Measurements from ENCODE around the gene BRPF1.
A peak's percentile ranks its signal among the peaks of the same experiment; 100 is the strongest.

The BRPF1 gene

DNA sequence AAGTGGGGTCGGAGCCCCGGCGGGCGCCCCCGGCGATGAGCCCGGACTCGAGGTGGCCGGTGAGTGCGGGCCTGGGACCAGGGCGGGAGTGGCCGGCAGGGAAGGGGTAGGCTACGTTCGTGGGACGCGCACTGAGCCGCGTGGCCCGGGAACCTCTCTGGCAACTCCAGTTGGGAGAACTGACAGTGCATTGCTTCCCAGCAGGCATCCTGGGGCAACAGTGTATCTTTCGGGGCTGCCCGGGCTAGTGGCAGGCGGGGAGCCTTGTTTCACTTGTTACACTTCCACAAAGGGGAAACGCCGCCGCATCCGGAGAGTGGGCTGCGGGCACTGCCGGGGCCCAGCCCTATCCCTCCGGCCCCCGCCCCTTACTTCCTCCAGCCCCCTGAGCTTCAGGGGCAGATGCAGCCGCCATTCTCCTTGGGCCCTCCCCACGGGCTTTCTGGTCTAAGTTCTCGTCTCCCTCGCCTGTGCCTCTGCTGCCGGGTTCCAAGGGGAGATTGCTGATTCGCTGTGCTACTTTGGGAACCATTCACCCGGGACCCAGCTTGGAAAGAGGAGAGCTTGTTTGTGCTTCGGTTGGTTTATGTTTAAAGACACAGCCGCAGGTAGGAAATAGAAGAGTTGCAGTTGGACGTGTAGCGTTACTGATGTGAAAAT, 675 bp downstream of the BRPF1 start:
- no peak for DNase-seq (ENCODE audit: low read depth)

DNA sequence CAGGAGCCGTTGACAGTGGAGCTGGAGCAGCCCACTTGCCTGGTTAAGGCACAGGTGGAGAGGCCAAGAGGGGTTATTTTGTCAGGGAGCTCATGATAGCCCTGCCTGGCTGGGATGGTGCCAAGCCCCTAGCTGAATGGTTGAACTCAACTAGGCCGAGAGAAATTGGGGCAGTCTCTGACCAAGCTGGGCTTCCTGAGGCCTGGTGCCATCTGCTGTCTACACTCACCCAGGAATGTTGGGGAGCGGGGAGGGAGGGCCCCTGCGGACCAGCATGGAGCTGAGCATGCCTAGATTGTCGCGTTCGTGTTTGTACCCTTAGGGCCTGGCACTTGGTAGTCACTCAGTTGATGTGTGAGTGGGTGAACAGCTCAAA, 1.2 kb downstream of the BRPF1 start:
- no peak for DNase-seq (ENCODE audit: low read depth)

DNA sequence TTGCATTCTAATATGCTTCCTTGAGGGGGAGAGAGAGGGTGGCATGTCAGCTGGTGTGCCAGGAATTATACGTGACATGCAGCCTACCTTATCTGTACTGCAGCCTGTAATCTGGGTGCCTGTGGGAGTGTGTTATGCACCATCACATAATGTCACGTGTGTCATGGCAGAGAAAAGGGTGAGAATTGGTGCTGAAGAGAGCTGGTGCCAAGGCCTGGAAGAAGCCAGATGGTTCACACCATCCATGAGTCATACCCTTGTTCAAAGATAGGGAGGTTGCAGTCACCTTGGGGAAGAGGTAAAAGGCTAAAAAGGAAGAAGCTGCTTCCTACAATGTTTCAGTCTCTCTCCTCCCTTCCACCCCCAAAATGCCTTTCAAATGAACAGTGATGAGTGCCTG, 5.3 kb downstream of the BRPF1 start:
- no peak for DNase-seq (ENCODE audit: low read depth)

DNA sequence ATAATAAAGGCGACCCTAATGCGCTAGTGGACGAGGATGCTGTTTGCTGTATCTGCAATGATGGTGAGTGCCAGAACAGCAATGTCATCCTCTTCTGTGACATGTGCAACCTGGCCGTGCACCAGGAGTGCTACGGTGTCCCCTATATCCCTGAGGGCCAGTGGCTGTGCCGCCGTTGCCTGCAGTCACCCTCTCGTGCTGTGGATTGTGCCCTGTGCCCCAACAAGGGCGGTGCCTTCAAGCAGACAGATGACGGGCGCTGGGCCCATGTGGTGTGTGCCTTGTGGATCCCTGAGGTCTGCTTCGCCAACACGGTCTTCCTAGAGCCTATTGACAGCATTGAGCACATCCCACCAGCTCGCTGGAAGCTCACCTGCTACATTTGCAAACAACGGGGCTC, 7.6 kb downstream of the BRPF1 start:
- DNase-seq (ENCODE audit: low read depth) = no peak

DNA sequence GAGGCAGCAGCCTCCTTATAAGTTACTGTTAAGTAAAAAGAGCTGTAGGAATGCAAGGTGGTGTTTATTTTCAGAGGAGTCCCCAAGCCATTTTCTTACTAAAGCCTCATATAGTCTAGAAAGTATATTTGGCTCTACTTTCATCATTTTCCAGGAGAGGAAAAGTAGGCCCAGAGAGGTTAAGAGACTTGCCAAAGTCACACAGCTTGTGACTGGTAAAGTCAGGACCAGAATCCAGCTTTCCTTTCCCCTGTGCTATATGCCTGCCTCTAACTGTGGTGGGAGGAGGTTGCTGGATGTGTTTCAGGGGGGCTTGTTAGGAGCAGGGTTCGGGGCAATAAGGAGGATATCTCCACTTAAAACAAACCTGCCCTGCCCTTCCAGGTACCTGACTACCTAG, 11.0 kb downstream of the BRPF1 start:
- DNase-seq (ENCODE audit: low read depth) = no peak

DNA sequence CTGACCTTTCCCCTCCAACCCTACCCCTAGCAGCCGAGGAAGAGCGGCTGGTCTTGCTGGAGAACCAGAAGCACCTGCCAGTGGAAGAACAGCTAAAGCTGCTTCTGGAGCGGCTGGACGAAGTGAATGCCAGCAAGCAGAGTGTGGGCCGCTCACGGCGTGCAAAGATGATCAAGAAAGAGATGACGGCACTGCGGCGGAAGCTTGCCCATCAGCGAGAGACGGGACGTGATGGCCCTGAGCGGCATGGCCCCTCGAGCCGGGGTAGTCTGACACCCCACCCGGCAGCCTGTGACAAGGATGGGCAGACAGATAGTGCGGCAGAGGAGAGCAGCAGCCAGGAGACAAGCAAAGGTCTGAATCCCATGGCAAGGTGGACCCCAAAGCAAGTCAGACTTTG, 12.0 kb downstream of the BRPF1 start:
- DNase-seq (ENCODE audit: low read depth) = no peak

DNA sequence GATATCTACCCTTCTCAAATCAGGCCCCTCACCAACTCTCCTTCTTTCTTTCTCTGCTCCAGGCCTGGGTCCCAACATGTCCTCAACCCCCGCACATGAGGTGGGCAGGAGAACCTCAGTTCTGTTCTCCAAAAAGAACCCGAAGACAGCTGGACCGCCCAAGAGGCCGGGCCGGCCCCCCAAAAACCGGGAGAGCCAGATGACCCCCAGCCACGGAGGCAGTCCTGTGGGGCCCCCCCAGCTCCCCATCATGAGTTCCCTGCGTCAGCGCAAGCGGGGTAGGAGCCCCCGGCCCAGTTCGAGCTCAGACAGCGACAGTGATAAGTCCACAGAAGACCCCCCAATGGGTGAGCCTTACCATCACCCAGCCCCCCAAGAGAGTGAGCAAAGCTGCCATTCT, 12.6 kb downstream of the BRPF1 start:
- no peak for DNase-seq (ENCODE audit: low read depth)

DNA sequence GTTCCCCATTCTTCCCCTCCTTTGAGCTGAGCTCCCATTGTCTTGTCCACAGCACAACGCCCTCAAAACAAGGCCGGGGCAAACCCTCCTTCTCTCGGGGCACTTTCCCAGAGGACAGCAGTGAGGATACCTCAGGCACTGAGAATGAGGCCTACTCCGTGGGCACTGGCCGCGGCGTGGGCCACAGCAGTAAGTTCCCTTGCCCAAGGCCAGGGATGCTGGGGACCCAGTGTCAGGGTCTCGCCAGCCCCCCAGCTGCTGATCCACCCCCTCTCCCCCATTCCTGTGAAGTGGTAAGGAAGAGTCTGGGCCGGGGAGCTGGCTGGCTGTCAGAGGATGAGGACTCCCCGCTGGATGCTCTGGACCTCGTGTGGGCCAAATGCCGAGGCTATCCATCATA, 14.0 kb downstream of the BRPF1 start:
- DNase-seq (ENCODE audit: low read depth) = no peak

DNA sequence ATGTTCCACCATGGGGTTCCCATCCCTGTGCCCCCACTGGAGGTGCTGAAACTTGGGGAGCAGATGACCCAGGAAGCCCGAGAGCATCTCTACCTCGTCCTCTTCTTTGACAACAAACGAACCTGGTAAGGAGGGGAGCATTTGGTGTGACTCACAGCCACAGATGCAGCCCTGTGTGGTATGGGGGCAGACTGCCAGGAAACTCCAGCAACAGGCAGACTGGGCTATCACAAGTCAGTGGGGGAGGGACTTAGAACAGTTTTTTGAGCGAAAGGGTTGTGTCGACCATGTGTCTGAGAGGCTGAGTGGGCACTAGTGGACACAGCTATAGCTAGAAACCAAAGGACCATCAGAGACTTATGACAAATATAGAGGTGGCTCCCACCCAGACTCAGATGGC, 14.8 kb downstream of the BRPF1 start:
- DNase-seq (ENCODE audit: low read depth) = no peak

DNA sequence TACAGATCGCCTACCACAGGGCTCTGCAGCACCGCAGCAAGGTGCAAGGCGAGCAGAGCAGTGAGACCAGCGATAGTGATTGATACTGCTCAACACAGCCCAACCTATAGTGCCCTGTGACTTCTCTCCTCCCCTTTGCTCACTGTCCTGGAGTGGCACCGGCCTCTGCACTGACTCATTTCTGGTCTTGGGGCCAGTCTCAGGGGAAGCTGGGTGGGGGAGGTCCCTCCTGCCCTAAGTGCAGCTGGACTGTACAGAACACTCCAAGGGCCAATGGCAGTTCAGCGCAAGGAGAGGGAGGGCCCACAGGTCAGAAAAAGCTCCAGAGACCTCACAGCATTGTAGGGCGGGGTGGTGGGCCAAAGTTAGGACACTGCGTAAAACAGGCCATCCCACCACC, 15.7 kb downstream of the BRPF1 start:
- DNase-seq (ENCODE audit: low read depth) = no peak

DNA sequence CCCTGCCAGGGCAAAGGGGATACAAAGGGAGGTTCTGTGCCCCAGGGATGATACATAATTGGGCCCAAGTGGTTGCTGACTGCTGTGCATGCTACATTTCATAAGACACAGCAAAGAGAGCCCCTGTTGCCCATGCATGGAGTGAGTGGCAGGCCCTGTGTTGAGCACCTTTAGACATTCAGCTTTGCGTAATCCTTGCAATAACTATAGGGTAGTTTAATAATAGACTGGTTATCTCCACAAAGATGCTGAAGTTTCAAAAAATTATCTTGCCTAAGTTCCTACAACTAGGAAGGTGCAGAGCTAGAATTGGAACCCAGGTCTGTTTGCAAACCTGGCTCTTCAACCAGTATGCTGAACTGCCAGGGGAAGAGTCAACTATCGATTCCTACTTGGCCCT, 16.5 kb downstream of the BRPF1 start:
- DNase-seq (ENCODE audit: low read depth) = no peak

DNA sequence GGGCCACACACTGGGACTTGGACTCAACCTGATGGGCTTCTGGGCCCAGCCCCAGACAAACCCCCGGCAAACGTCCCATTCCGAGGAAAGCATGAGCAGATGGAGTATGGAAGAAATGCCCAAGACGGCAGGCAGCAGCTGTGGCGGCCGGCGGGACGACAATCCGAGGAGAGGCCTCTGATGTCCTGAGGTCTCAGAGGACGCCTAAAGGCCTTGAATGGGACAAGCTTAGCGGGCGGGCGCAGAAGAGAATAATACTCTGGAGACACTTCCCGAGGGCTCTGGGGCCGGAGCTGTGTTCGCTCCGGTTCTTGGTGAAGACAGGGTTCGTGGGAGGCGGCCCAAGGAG, 17.7 kb downstream of the BRPF1 start:
- no peak for DNase-seq (ENCODE audit: low read depth)

DNA sequence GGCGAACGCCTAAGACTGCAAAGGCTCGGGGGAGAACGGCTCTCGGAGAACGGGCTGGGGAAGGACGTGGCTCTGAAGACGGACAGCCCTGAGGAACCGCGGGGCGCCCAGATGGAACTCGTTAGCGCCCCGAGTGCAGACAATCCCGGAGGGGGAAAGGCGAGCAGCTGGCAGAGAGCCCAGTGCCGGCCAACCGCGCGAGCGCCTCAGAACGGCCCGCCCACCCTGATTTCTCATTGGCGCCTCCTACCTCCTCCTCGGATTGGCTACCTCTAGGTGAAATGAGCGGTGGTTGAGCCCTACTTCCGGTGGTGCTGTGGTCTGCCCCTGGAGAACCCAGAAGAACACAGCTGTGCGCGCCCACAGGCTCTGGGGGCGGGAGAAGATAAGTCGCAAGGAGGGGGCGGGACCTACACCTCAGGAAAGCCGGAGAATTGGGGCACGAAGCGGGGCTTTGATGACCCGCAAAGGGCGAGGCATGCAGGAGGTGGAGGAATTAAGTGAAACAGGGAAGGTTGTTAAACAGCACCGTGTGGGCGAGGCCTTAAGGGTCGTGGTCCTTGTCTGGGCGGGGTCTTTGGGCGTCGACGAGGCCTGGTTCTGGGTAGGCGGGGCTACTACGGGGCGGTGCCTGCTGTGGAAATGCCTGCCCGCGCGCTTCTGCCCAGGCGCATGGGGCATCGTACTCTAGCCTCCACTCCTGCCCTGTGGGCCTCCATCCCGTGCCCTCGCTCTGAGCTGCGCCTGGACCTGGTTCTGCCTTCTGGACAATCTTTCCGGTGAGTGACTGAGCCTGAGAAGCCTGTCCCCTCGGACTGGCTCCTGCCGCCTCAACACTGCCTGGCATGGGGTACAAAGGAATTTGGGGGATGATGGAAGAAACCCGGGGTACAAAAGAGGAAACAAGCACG, 18.4 kb downstream of the BRPF1 start, which contains the start of gene OGG1:
Gene OGG1, plus strand, starts transcription at position 308 of the 911 bp plus-strand sequence. Its CDS starts 335 bp downstream, at position 643.
- peak; percentile 97 for DNase-seq (ENCODE audit: low read depth)

DNA sequence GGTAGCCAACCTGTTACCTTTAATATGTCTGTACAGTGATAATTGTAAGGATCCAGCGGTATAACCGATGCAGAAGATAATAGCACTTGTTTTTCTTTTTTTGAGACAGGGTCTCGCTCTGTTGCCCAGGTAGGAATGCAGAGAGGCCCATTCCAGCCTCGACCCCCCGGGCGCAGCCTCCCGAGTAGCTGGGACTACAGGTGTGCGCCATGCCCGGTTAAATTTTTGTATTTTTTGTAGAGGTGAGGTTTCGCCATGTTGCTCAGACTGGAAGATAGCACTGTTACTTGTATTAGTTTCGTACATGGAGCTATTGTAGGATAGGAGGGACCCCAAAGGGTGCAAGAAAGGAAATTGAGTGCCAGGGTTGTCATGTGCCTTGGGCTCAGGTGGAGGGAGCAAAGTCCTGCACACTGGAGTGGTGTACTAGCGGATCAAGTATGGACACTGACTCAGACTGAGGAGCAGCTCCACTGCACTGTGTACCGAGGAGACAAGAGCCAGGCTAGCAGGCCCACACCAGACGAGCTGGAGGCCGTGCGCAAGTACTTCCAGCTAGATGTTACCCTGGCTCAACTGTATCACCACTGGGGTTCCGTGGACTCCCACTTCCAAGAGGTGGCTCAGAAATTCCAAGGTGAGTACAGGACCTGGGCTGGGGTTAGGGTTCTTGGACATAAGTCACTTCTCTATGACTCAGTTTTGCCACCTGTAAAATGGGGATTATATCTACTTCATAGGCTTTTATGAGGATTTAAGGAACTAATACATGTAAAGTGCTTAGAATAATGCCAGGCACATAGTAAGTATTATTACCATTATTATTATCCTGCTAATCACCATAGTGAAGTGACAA, 19.2 kb downstream of the BRPF1 start:
- no peak for DNase-seq (ENCODE audit: low read depth)

DNA sequence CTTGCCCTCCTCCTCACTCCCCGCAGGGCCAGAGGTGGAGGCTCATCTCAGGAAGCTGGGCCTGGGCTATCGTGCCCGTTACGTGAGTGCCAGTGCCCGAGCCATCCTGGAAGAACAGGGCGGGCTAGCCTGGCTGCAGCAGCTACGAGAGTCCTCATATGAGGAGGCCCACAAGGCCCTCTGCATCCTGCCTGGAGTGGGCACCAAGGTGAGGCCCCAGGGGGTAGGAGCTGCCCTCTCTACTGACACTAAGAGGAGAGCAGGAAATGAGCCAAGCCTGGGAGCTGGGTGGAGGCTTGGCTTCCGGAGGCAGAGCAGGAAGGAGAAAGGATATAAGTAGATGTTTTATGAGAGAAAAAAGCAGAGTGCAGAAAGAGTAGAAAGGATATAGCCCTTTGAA, 23.1 kb downstream of the BRPF1 start:
- no peak for DNase-seq (ENCODE audit: low read depth)

DNA sequence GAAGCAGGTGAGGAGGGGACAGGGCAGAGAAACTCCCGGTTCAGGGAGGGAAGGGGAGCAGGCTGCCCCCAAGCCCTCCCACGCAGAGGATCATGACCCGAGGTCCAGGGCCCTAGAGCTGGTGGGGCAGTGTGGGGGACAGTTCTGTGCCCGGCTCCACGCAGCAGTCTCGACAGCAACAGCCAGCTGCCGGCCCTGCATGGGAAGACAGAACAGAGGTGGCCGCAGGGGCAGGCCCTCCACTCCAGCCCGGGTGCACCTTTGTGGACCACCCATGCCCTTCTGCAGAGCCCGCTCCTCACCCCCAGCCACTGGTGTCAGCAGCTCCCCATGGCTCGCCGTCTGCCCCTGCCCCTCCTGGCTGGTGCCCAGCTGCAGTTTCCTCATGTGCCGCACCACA, 25.9 kb downstream of the BRPF1 start:
- no peak for DNase-seq (ENCODE audit: low read depth)

DNA sequence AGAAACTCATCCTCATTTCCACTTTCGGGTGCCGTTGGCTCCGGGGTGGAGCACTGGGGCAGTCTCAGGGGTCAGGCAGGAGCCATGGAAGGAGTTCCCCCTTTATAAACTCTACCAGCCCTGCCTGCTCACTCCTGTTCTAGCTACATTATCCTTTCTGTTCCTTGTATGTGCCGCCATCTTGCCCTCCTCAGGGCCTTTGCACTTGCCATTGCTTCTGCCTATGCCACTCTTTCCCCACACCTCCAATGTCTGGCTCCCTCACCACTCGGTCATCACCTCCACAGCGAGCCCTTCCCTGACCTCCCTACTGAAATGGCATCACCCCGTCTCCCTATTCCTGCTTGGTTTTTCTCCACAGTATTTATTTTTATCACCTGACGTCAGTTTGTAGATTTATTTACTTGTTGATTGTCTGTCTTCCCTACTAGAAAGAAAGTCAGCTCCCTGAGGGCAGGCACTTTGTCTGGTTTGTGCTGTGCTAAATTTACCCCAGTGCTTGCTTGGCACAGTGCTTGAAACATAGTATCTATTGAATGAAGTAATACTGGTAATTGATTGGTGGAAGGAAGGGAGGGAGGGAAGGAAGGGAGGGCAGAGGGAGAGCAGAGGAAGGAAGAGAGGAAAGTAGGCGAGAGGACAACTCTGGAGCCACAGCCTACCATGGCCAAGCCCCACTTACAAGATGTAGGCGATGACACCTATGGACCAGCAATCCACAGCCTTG, 29.4 kb downstream of the BRPF1 start:
- no peak for DNase-seq (ENCODE audit: low read depth)

DNA sequence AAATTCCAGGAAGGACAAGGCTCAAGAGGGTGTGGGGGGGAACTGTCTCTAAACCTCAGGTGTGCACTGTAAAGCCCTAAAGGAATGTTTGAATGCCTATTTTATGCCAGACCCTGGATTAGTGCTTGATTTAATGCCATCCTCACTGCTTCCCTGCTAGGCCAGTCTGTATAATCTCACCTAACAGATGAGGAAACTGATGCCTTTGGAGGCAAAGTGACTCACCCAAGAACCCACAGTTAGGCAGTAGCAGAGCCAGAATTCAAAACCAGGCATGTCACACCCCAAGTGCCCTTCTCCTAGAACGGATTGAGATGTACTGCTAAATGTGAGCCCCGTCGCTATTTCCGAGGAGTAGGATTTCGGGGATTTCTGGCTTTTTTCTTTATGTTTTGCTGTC, 30.4 kb downstream of the BRPF1 start:
- no peak for DNase-seq (ENCODE audit: low read depth)

DNA sequence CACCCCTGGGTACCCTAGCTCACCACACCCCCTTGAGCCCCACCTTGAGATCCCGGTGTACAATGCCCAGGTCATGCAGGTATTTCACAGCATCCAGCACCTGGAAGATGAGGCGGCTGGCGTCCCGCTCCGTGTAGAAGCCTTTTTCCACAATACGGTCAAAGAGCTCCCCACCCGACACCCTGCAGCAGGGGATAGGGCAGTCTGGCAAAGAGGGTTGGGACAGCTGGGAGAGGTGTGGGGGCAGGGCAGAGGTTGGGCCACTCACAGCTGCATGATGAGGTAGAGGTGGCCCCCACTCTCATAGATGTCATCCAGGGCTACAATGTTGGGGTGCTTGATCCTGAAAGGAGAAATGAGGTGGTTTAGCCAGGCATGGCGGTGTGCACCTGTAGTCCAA, 31.3 kb downstream of the BRPF1 start:
- DNase-seq (ENCODE audit: low read depth) = no peak

DNA sequence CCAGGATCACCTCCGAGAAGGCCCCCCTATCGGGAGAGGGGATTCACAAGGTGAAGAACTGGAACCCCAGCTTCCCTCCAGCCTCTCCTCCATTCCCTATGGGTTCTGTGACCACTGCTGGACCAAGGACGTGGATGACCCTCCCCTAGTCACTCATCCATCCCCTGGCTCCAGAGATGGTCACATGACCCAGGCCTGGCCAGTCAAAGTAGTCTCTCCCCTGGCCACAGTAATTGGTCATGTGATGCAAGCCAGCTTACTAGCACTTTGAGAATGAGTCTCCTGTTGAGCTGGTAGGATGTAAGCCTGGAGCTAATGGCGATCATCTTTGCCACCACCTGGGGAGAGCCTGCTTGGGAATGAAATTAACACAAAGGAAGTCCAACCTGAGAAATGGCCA, 34.3 kb downstream of the BRPF1 start:
- DNase-seq (ENCODE audit: low read depth) = no peak

DNA sequence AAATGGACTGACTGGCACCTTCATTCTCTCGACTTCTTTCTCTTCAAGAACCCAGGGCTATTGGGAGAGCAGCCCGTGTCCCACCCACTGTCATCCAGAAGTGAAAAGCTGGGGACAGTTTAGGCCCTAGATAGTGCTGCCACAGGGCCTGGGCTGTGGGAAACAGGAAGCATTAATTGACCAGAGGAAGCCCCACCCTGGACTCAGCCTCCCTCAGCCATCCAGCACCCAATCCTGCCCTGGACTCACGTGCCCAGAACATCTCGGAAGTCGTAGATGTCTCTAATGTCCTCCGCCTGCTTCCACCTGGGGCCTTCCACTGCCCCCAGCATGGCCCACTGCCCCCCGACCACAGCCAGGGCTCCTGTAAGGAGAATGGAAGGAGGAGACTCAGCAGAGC, 35.9 kb downstream of the BRPF1 start:
- DNase-seq (ENCODE audit: low read depth) = no peak

DNA sequence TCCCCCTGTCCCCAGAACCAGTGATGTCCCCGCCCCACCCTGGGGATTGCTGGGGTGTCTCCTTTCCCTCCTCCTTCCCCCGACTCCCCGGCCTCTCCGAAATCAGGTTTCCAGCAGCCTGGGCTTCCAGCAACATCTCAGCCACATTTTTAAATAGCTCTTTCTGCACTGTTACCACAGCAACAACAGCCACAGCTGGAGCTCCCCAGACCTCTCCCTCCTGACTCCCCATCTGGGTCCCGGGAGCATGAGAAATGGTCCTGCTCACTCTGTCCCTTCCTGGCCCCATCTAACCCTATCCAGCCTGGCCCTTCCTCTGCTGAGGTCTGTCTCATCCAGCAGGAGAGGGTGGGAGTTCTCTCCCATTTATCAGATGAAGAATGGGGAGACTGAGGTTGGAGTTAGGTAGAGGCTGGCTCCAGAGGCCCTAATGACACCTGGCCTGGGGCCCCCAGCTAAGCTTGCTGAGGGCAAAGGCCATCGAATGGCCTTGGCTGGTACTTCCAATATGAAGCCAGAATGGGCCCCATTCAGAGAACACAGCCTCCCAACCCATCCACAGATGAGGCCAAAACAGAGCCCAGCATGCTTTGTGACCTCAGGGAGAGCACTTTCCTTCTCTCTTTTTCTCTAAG, 36.7 kb downstream of the BRPF1 start:
- no peak for DNase-seq (ENCODE audit: low read depth)

Data from HS-27A (cell line).